Astrocyte (in vitro differentiated cells and primary cell): ENCODE data around the gene CRLF3. TPM values are rescaled to one million over a fixed set of nuclear protein-coding genes. Genes with fewer than 3 reads are reported as not detected.

Experiments used
- DNase-seq: peaks from one replicate; pipeline ENCODE4 v3.0.0-alpha.2; 2010; ENCODE audit warnings: low read depth
- FAIRE-seq: peaks from 2 replicates; lab custom pipeline; 2011; peaks lifted over from hg19 to GRCh38; lab: Jason Lieb, UNC
- H2AFZ ChIP-seq: 2 replicates; pipeline ENCODE4 v1.6.0; 2012; ENCODE audit warnings: low read depth, low read length, inconsistent platforms
- H3K27ac ChIP-seq: 2 replicates; pipeline ENCODE4 v1.5.1; 2011; ENCODE audit warnings: low read depth, low read length, inconsistent platforms
- H3K27me3 ChIP-seq: 2 replicates; pipeline ENCODE4 v1.6.0; 2011; ENCODE audit warnings: low read length, inconsistent platforms; ENCODE audit not compliant: insufficient read depth
- H3K36me3 ChIP-seq: 2 replicates; pipeline ENCODE4 v1.5.1; 2011; ENCODE audit warnings: low read length, inconsistent platforms; ENCODE audit not compliant: insufficient read depth
- H3K4me1 ChIP-seq: 2 replicates; pipeline ENCODE4 v1.5.1; 2011; ENCODE audit warnings: low read length, inconsistent platforms; ENCODE audit not compliant: insufficient read depth
- H3K4me2 ChIP-seq: 2 replicates; pipeline ENCODE4 v1.6.0; 2012; ENCODE audit warnings: low read length, inconsistent platforms
- H3K4me3 ChIP-seq: 2 replicates; pipeline ENCODE4 v1.5.1; 2011; ENCODE audit warnings: low read depth, mild to moderate bottlenecking, low read length, inconsistent platforms; ENCODE audit not compliant: insufficient read depth
- H3K79me2 ChIP-seq: 2 replicates; pipeline ENCODE4 v1.6.0; 2012; ENCODE audit warnings: mild to moderate bottlenecking, low read length, inconsistent platforms; ENCODE audit not compliant: insufficient read depth
- H3K9ac ChIP-seq: 2 replicates; pipeline ENCODE4 v1.6.0; 2012; ENCODE audit warnings: mild to moderate bottlenecking, low read length, inconsistent platforms
- H3K9me3 ChIP-seq: 2 replicates; pipeline ENCODE4 v1.5.1; 2012; ENCODE audit warnings: low read depth, mild to moderate bottlenecking, low read length, inconsistent platforms; ENCODE audit not compliant: insufficient read depth
- H4K20me1 ChIP-seq: 2 replicates; pipeline ENCODE4 v1.6.0; 2012; ENCODE audit warnings: low read length, inconsistent platforms; ENCODE audit not compliant: insufficient read depth
- H3K27ac Mint-ChIP-seq: one replicate; pipeline ENCODE4 v1.8.0; 2021; ENCODE audit warnings: mild to moderate bottlenecking, mixed read lengths; ENCODE audit not compliant: unreplicated experiment
- H3K27me3 Mint-ChIP-seq: one replicate; pipeline ENCODE4 v1.8.0; 2021; ENCODE audit warnings: low read depth, mixed read lengths; ENCODE audit not compliant: unreplicated experiment
- H3K36me3 Mint-ChIP-seq: one replicate; pipeline ENCODE4 v1.8.0; 2021; ENCODE audit warnings: low read depth, mixed read lengths; ENCODE audit not compliant: unreplicated experiment
- H3K4me1 Mint-ChIP-seq: one replicate; pipeline ENCODE4 v1.8.0; 2021; ENCODE audit warnings: low read depth, mixed read lengths; ENCODE audit not compliant: unreplicated experiment
- H3K4me3 Mint-ChIP-seq: one replicate; pipeline ENCODE4 v1.8.0; 2021; ENCODE audit warnings: mild to moderate bottlenecking, moderate library complexity, mixed read lengths; ENCODE audit not compliant: unreplicated experiment
- H3K9me3 Mint-ChIP-seq: one replicate; pipeline ENCODE4 v1.8.0; 2021; ENCODE audit warnings: mild to moderate bottlenecking, mixed read lengths; ENCODE audit not compliant: unreplicated experiment
- CTCF ChIP-seq: IDR thresholded peaks from 2 replicates; pipeline ENCODE4 v1.5.1; 2011; ENCODE audit warnings: low read depth, mild to moderate bottlenecking, inconsistent platforms, low read length, moderate library complexity; ENCODE audit not compliant: insufficient read depth
- EZH2 ChIP-seq: IDR thresholded peaks from 2 replicates; pipeline ENCODE4 v1.6.1; 2012; ENCODE audit warnings: mild to moderate bottlenecking, low read length, inconsistent platforms; ENCODE audit not compliant: insufficient read depth
- total RNA-seq: library from RNA; stranded (reverse); gene quantifications from 2 replicates; pipeline ENCODE4 v1.2.1, GENCODE V29; 2021

Gene CRLF3
- total RNA-seq, 1 donor from 2014 or later: 8.0 TPM

GRCh38 chr17:30821871-30822723 lies 2.4 kb downstream of the CRLF3 start:
- DNase-seq (no peak), FAIRE-seq (no peak)
- Histone ChIP-seq H3K4me2 (no peak overlapping the region), H2AFZ (no peak overlapping the region), H3K9me3 (no peaks in the 10 kb centered on the region), H3K27ac (no peak overlapping the region), H3K27me3 (no peaks in the 10 kb centered on the region), H3K9ac (no peak overlapping the region), H3K36me3 (no peaks in the 10 kb centered on the region), H4K20me1 (peaks cover 19% of the 10 kb centered on the region), H3K79me2 (peaks cover 65% of the 10 kb centered on the region), H3K4me3 (no peak overlapping the region), H3K4me1 (peaks cover 4% of the 10 kb centered on the region)
- Mint-ChIP-seq H3K4me1 (peaks cover 9% of the 10 kb centered on the region), H3K36me3 (no peaks in the 10 kb centered on the region), H3K4me3 (no peak overlapping the region), H3K27ac (no peak overlapping the region), H3K9me3 (no peaks in the 10 kb centered on the region), H3K27me3 (no peaks in the 10 kb centered on the region)
- no peak for TF ChIP-seq EZH2
- TF ChIP-seq CTCF: no peak

GRCh38 chr17:30819971-30820705 lies 4.4 kb downstream of the CRLF3 start:
- no peak for FAIRE-seq
- TF ChIP-seq EZH2 (no peak), CTCF (no peak)
- Mint-ChIP-seq H3K9me3 (no peaks in the 10 kb centered on the region), H3K27ac (no peak overlapping the region), H3K4me3 (no peak overlapping the region), H3K36me3 (no peaks in the 10 kb centered on the region), H3K4me1 (peaks cover 9% of the 10 kb centered on the region), H3K27me3 (no peaks in the 10 kb centered on the region)
- peaks cover 73% of the 10 kb centered on the region for H3K79me2 ChIP-seq
- no peak for DNase-seq
- no peaks in the 10 kb centered on the region for H3K36me3 ChIP-seq
- H3K27ac ChIP-seq: no peak overlapping the region
- no peak overlapping the region for H2AFZ ChIP-seq
- peaks cover 19% of the 10 kb centered on the region for H4K20me1 ChIP-seq
- H3K4me3 ChIP-seq: no peak overlapping the region
- H3K9ac ChIP-seq: no peak overlapping the region
- H3K4me1 ChIP-seq: peaks cover 4% of the 10 kb centered on the region
- H3K4me2 ChIP-seq: no peak overlapping the region
- no peaks in the 10 kb centered on the region for H3K9me3 ChIP-seq
- H3K27me3 ChIP-seq: no peaks in the 10 kb centered on the region
